ENCODE measurements around the gene KCNJ6. TPM values are rescaled to one million over a fixed set of nuclear protein-coding genes. Genes with fewer than 3 reads are reported as not detected.

KCNJ6 gene
- total and polyA plus RNA-seq, 10 of the 15 experiments (the other 5 are each of a cell fraction or from before 2014, with no cell fraction given), result 0.03 to 0.07 (median 0.04) TPM; not detected in 7

DNA sequence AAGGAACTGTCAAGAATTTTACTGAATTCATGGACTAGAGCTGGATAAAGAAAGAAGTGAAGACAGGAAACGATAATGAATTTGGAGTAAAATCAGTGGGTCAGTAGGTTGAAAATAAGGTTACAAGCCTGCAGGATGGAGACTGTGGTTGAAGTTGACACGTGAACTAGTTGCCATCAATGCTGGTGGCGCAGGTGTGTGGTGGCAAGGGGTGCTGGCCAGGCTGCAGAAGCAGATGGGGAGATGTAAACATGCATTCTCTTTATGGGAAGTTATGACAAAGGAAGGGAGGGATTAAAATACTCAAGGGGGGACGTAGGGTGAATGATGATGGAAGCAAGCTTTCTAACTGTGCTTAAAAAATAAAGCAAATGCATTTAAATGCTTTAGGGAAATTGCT, 263.1 kb downstream of the KCNJ6 start:
- Histone ChIP-seq H3K4me2 (ENCODE audit: control insufficient read depth, insufficient read depth) (no peak overlapping the region), H3K27me3 (replicated peaks in 1 of 2; ENCODE audit: control insufficient read depth in 2 of 2, insufficient read depth in 2 of 2, low read length in 1 of 2) (no peaks in the 10 kb centered on the region), H4K20me1 (ENCODE audit: control insufficient read depth, insufficient read depth) (no peaks in the 10 kb centered on the region), H3K9ac (ENCODE audit: control insufficient read depth, insufficient read depth, low read length) (no peak overlapping the region), H3K4me1 (ENCODE audit: control insufficient read depth, insufficient read depth, low read length) (no peaks in the 10 kb centered on the region), H3K27ac (ENCODE audit: control insufficient read depth, insufficient read depth) (no peak overlapping the region), H3K79me2 (ENCODE audit: control insufficient read depth, insufficient read depth, low read length) (no peaks in the 10 kb centered on the region), H2AFZ (ENCODE audit: control insufficient read depth, low read depth, low read length) (no peak overlapping the region), H3K9me3 (replicated peaks; ENCODE audit: control insufficient read depth, insufficient read depth, low read length) (no peaks in the 10 kb centered on the region), H3K36me3 (ENCODE audit: control insufficient read depth in 2 of 2, insufficient read depth in 2 of 2, low read length in 1 of 2) (no peaks in the 10 kb centered on the region), H3K4me3 (no peak overlapping the region)
- ChIA-PET RAD21 (ENCODE audit: unreplicated experiment) (no interaction called here), SMC1A (ENCODE audit: uncharacterized antibody, unreplicated experiment) (no interaction called here), POLR2A (no interaction called here), CTCF (interaction anchor here (2.3 kb wide), 1 partner anchor 10 kb away, joined by 8 read pairs; no protein-coding TSS in a partner anchor)
- DNase-seq (ENCODE audit: low read depth, low spot score), result no peak
- ATAC-seq, result no peak
- intact Hi-C loops (cut with micrococcal nuclease; ENCODE audit: unreplicated experiment) (no loop called here), in situ Hi-C loops (cut with MboI) (no loop called here)
- no TSS peak for BruUV-seq (replicated peaks)
- FAIRE-seq, result no peak
- TF ChIP-seq, protein P1, sequence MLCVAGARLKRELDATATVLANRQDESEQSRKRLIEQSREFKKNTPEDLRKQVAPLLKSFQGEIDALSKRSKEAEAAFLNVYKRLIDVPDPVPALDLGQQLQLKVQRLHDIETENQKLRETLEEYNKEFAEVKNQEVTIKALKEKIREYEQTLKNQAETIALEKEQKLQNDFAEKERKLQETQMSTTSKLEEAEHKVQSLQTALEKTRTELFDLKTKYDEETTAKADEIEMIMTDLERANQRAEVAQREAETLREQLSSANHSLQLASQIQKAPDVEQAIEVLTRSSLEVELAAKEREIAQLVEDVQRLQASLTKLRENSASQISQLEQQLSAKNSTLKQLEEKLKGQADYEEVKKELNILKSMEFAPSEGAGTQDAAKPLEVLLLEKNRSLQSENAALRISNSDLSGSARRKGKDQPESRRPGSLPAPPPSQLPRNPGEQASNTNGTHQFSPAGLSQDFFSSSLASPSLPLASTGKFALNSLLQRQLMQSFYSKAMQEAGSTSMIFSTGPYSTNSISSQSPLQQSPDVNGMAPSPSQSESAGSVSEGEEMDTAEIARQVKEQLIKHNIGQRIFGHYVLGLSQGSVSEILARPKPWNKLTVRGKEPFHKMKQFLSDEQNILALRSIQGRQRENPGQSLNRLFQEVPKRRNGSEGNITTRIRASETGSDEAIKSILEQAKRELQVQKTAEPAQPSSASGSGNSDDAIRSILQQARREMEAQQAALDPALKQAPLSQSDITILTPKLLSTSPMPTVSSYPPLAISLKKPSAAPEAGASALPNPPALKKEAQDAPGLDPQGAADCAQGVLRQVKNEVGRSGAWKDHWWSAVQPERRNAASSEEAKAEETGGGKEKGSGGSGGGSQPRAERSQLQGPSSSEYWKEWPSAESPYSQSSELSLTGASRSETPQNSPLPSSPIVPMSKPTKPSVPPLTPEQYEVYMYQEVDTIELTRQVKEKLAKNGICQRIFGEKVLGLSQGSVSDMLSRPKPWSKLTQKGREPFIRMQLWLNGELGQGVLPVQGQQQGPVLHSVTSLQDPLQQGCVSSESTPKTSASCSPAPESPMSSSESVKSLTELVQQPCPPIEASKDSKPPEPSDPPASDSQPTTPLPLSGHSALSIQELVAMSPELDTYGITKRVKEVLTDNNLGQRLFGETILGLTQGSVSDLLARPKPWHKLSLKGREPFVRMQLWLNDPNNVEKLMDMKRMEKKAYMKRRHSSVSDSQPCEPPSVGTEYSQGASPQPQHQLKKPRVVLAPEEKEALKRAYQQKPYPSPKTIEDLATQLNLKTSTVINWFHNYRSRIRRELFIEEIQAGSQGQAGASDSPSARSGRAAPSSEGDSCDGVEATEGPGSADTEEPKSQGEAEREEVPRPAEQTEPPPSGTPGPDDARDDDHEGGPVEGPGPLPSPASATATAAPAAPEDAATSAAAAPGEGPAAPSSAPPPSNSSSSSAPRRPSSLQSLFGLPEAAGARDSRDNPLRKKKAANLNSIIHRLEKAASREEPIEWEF (IDR thresholded peaks at IDR 0.05; ENCODE audit: insufficient replicate concordance, low read depth, low read length), result no peak
- TF ChIP-seq, protein P2, sequence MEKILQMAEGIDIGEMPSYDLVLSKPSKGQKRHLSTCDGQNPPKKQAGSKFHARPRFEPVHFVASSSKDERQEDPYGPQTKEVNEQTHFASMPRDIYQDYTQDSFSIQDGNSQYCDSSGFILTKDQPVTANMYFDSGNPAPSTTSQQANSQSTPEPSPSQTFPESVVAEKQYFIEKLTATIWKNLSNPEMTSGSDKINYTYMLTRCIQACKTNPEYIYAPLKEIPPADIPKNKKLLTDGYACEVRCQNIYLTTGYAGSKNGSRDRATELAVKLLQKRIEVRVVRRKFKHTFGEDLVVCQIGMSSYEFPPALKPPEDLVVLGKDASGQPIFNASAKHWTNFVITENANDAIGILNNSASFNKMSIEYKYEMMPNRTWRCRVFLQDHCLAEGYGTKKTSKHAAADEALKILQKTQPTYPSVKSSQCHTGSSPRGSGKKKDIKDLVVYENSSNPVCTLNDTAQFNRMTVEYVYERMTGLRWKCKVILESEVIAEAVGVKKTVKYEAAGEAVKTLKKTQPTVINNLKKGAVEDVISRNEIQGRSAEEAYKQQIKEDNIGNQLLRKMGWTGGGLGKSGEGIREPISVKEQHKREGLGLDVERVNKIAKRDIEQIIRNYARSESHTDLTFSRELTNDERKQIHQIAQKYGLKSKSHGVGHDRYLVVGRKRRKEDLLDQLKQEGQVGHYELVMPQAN (conservative IDR thresholded peaks at IDR 0.05), result no peak
- no peak for TF ChIP-seq POLR2AphosphoS2 (IDR thresholded peaks at IDR 0.05; ENCODE audit: low read depth, low read length)
- TF ChIP-seq SUPT20H (IDR thresholded peaks at IDR 0.05; ENCODE audit: borderline replicate concordance, control insufficient read depth, low read depth, low read length), result no peak
- TF ChIP-seq YY1 (IDR thresholded peaks at IDR 0.05; ENCODE audit: low read depth, low read length), result no peak
- no peak for TF ChIP-seq FOS (IDR thresholded peaks at IDR 0.05; ENCODE audit: borderline replicate concordance, extremely low read depth, insufficient read length)
- TF ChIP-seq, protein P3, sequence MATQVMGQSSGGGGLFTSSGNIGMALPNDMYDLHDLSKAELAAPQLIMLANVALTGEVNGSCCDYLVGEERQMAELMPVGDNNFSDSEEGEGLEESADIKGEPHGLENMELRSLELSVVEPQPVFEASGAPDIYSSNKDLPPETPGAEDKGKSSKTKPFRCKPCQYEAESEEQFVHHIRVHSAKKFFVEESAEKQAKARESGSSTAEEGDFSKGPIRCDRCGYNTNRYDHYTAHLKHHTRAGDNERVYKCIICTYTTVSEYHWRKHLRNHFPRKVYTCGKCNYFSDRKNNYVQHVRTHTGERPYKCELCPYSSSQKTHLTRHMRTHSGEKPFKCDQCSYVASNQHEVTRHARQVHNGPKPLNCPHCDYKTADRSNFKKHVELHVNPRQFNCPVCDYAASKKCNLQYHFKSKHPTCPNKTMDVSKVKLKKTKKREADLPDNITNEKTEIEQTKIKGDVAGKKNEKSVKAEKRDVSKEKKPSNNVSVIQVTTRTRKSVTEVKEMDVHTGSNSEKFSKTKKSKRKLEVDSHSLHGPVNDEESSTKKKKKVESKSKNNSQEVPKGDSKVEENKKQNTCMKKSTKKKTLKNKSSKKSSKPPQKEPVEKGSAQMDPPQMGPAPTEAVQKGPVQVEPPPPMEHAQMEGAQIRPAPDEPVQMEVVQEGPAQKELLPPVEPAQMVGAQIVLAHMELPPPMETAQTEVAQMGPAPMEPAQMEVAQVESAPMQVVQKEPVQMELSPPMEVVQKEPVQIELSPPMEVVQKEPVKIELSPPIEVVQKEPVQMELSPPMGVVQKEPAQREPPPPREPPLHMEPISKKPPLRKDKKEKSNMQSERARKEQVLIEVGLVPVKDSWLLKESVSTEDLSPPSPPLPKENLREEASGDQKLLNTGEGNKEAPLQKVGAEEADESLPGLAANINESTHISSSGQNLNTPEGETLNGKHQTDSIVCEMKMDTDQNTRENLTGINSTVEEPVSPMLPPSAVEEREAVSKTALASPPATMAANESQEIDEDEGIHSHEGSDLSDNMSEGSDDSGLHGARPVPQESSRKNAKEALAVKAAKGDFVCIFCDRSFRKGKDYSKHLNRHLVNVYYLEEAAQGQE (IDR thresholded peaks at IDR 0.05; ENCODE audit: low read depth, low read length), result no peak
- no peak for TF ChIP-seq ZNF274 (IDR thresholded peaks at IDR 0.05; ENCODE audit: insufficient read depth, insufficient read length)
- 24% methylated on average over 4 of the region's 4 CpGs for WGBS (ENCODE audit: insufficient coverage, insufficient replicate concordance, low lambda C conversion rate, missing lambda C conversion rate)

Measured in GM12878 (cell line).